Glomerular visceral epithelial cell (primary cell): ENCODE measurements around the gene DOK7.

ENCODE experiments used
- DNase-seq: peaks from one replicate; pipeline ENCODE4 v3.0.0-alpha.2; 2016; ENCODE audit errors: extremely low spot score

The DOK7 gene

GRCh38 chr4:3462321-3462789, 751 bp upstream of the DOK7 start:
- DNase-seq = no peak

DNA sequence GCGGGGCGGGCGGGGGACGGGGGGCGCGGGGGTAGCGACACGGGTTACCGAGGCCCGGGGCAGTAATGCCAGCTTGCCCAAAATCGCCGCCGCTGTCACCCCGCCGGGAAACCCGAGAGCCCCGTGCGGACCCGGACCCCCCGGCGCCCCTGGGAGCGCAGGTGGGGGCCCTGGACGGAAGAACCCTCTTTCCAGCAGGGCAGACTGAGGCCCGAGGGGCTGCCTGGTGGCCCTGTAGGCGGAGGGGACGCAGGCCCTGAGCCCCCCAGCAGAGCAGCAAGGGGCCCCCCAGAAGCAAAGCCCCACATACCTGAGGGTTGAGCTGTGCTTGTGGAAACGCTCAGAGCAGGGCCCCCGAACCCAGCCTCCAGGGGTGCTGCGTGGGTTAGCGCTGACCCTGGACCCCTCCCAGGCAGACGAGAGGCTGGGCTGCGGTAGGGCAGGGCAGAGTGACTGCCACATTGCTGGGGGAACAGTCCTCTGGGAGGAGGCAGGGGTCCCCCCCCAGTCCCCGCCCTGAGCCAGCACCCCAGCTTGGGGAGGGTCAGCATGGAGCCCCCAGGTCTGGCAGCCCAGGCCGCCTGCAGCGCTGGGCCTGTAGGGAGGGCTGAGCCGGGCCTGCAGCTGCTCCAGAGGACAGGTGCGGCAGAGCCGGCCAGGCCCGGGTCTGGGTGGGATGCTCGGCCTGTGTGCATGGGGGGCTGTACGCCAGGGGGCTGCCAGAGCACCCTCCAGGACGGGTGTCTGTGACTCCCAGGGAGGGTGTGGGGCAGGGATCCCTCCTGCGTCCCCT, 646 bp downstream of the DOK7 start:
- DNase-seq = no peak

- no peak for DNase-seq
Measured at GRCh38 chr4:3464349-3464905, 1.3 kb downstream of the DOK7 start.

- no peak for DNase-seq
Measured at GRCh38 chr4:3464911-3465697, 2.0 kb downstream of the DOK7 start.

DNA sequence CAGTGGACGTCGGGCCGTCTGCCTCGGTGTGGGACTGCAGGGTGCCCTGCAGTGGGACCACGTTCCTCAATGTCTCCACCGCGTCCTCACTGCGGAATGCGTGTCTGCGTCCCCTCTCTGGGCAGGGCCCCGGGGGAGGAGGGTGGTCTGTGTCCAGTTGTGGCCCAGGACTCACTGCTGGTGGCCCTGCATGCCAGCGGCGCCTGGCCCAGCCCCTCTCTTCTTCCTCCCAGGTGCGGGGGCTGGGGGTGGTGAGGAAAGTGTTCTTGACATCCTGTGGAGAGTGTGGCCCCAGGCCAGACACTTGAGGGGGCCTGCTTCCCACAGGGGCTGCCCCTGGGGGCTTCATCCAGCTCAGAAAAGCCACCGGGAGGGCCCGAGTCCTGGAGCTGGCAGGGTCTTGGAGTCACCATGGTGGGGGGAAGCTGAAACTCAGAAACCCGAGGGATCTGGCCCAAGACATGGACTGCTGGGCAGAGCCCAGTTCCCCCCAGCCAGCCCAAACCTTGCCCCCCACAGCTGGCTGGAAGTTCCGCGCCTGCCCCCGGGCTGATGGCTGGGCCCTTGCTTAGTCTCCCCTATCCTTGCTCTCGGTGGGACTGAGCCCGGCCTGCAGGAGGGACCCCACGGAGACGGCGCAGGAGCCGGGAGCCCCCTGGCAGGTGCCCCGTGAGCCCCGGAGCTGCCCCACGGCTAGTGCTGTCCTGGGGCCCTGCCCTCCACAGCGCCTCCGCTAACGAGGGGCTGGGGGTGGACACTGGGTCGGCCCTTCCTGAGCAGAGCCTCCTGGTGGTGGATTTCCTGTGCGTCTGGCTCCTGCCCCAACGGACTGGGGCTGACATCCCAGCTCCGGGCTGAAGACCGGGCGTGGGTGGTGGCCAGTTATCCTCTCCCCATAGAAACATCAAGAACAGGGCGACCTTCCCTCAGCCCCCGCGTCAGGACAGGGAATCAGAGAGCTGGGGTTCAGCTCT, 2.9 kb downstream of the DOK7 start:
- DNase-seq = no peak

DNA sequence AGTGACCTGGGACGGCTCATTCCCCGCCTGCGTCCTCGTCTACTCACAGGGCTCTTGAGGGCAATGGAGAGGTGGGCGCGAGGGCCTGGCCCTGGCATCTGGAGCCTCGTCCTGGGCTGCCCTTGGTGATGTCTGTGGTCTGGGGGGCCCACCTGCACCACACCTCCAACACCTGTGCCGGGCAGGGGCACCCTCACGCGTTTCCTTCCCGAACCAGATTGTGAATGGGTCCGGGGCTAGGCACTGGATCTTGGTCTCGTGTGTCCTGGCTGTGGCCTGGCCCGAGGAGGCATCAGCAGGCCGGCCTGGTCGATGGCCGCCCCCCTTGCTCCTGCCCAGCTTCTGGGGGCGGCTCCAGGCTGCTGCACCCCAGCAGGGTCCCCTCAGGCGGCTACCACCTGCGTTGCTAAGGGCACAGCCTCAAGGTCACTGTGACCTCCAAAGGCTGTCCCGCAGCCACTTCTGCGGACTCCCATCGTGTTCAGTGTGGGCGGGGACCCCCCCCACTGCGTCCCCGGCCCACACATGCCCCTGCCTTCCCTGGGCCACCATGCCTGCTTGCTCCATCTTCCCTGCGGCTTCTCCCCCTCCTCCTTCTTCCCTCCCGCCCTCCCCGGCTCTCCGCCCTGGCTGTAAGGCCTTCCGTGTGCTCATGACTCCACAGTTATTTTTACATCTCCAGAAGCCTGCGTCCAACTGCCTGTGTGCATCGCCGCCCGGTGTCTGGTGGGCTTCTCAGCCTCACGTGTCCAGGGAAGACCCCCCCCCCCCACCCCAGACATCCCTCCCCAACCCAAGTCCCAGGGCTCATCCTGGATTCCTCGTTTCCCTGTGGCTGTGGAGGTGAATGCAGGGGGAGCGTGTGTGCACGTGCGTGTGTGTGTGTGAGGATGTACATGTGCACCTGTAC, 3.8 kb downstream of the DOK7 start:
- DNase-seq = no peak

GRCh38 chr4:3467601-3468031, 4.5 kb downstream of the DOK7 start:
- DNase-seq = no peak

- DNase-seq = no peak
Measured at GRCh38 chr4:3468154-3468553, 5.0 kb downstream of the DOK7 start.

- DNase-seq = no peak
Measured at GRCh38 chr4:3468804-3469203, 5.7 kb downstream of the DOK7 start.

- DNase-seq = no peak
Measured at GRCh38 chr4:3469386-3470243, 6.5 kb downstream of the DOK7 start.

- no peak for DNase-seq
Measured at GRCh38 chr4:3470244-3471097, 7.4 kb downstream of the DOK7 start.

- no peak for DNase-seq
Measured at GRCh38 chr4:3471098-3471760, 8.1 kb downstream of the DOK7 start.

GRCh38 chr4:3471886-3472285, 8.8 kb downstream of the DOK7 start:
- no peak for DNase-seq

DNA sequence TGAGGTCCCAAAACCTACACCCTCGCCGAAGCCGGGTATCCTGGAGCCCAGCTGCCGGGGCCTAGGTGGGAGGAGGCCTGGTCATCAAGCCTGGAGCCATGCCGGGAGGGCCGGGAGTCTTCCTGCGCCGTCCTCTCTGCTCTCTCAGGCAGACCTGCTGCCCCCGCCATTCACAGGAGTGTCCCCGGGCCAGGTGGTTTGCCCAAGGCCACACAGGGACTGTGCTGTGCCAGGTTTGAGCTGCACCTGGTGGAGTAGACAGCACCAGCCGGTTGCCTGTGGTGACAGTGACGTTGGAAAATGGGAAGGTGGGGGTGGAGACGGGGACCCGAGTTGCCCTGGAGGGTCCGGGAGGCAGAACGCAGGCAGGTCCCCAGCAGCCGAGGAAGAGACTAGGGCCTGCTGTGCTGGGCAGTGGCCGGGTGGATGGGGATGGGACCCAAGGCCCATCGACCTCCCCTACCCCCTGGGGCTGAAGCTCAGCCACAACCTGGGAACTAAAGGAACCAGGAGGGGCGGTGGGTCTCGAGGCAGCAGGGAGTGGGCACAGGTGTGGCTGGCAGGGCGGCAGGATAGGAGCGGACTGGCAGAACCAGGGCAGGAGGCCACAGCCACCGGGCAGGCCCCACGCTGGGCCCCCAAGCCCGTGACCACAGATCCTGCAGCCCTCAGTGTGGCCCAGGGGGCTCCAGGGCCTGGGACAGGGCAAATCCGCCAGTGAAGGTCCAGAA, 9.5 kb downstream of the DOK7 start:
- no peak for DNase-seq

DNA sequence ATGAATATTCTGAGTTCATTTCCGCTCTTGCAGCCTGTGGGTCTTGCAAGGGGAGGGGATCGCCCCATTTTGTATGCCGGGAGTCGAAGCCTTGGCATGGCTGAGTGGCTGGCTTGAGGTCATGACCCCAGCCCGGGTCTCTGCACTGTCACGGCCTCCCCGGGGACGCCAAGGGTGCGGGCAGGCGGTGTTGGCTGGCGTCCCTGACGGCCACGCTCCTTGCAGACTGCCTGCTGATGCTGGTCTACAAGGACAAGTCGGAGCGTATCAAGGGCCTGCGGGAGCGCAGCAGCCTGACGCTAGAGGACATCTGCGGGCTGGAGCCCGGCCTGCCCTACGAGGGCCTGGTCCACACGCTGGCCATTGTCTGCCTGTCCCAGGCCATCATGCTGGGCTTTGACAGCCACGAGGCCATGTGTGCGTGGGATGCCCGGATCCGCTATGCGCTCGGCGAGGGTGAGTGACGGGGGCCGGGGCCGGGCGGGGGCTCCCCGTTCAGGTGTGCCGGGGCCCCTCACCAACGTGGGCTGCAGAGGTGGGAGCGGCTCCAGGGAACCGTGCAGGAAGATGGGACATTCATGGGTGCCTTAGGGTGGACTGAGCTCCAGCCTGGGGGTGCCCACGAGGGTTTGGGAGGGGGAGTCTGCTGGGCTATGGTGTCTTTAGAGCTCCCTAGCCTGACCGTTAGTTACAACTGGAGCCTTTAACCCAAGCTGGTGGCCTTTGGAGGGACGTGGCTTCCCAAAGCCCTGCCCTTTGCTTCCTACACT, 10.3 kb downstream of the DOK7 start:
- DNase-seq = no peak

DNA sequence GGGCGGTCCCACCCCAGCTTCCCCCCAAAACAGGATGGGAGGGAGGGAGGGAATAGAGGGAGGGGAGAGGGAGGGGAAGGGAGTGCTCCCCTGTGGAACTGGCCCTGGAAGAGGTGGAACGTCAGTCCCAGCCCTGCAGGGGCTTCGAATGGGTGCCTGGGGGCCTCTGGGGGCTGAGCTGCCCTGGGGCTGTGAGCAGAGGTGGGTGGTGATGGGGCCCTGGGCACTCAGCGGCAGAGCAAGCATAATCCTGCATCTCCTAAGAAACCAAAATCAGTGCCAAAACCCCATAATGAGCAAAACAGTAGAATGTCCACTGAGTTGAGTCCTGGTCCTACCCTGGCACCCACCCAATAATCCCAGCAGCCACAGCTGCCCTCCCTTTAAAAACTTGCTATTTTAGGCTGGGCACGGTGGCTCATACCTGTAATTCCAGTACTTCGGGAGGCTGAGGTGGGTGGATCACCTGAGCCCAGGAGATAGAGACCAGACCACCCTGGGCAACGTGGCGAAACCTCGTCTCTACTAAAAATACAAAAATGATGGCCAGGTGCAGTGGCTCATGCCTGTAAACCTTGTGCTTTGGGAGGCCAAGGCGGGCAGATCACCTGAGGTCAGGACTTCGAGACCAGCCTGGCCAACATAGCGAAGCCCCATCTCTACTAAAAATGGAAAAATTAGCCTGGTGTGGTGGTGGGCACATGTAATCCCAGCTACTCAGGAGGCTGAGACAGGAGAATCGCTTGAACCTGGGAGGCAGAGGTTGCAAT, 11.1 kb downstream of the DOK7 start:
- no peak for DNase-seq
